Vagina (tissue), 2 donors: ENCODE data around the gene SLC12A2.

Source experiments
- POLR2A ChIP-seq, 2 donors: fragments of 450-650 bp; IDR thresholded peaks; one replicate each; pipeline ENCODE4 v1.6.1; 2017; ENCODE audit warnings: antibody characterized with exemption in 2 of 2, mild to moderate bottlenecking in 2 of 2, moderate library complexity in 2 of 2
- POLR2AphosphoS5 ChIP-seq, 2 donors: sonication (generic); formaldehyde crosslinking; IDR thresholded peaks; one replicate each; pipeline ENCODE4 v1.9.0; 2017; ENCODE audit warnings: antibody characterized with exemption in 2 of 2, mild to moderate bottlenecking in 2 of 2, low read depth in 1 of 2; ENCODE audit not compliant: insufficient read depth in 1 of 2

DNA sequence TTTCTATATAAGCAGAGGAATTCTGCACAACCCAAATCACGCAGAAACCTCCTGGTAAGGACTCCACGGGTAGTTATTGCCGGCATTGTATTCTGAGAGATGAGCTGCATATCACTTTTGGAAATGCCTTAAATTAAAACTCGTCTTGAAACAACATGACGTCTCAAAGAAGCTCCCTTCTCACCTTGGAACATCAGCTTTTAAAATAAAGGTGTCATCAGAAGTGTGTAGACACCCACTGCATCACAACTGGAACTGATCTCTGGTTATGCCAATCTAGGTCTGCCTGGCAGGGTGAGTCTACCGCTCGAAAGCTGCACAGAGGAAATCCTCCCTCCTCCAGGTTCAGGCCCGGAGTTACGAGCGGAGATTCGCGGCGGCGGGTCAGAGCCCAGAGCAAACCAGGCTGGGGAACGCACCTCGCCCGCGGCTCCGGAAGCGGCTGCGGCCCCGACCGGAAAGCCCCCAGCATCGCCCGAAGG lies 974 bp upstream of the SLC12A2 start:
- no peak for TF ChIP-seq POLR2AphosphoS5 (IDR thresholded peaks at IDR 0.05; ENCODE audit: insufficient read depth in 1 of 2, low read depth in 1 of 2)
- TF ChIP-seq POLR2A (IDR thresholded peaks at IDR 0.05) = no peak
